Spinal cord (tissue), 10 donors: ENCODE results near the gene DCC. TPM values are rescaled to one million over a fixed set of nuclear protein-coding genes. Genes with fewer than 3 reads are reported as not detected.

Experiments used
- DNase-seq, 6 donors: peaks; one replicate each; pipeline versions ENCODE4 v3.0.0 to v3.0.0-alpha.2; 2013 to 2015; ENCODE audit warnings: low spot score in 6 of 6, low read depth in 4 of 6
- H3K27ac ChIP-seq: one replicate; pipeline ENCODE4 v1.5.1; 2013; ENCODE audit warnings: low read depth, low read length, control low read depth
- H3K27me3 ChIP-seq: one replicate; pipeline ENCODE4 v1.6.1; 2013; ENCODE audit warnings: low read length; ENCODE audit not compliant: control insufficient read depth, insufficient read depth
- H3K36me3 ChIP-seq: one replicate; pipeline ENCODE4 v1.6.1; 2013; ENCODE audit warnings: low read length; ENCODE audit not compliant: control insufficient read depth, insufficient read depth
- H3K4me1 ChIP-seq: one replicate; pipeline ENCODE4 v1.6.1; 2013; ENCODE audit warnings: low read length; ENCODE audit not compliant: control insufficient read depth, insufficient read depth
- H3K4me3 ChIP-seq: one replicate; pipeline ENCODE4 v1.5.1; 2013; ENCODE audit warnings: low read depth, low read length, control low read depth
- H3K9me3 ChIP-seq: one replicate; pipeline ENCODE4 v1.6.1; 2013; ENCODE audit warnings: low read length; ENCODE audit not compliant: control insufficient read depth, insufficient read depth
- WGBS: methylation state at CpG from one replicate; pipeline ENCODE4 v1.1.5; 2013; ENCODE audit warnings: missing lambda C conversion rate; ENCODE audit not compliant: insufficient coverage; 5-methylcytosine and 5-hydroxymethylcytosine counted together
- polyA plus RNA-seq, 2 donors: library from polyadenylated mRNA; unstranded; fragments of 120-200 nt; gene quantifications; one replicate each; pipeline ENCODE4 v1.2.1, GENCODE V29; 2013; ENCODE audit not compliant: insufficient read length in 2 of 2
- total RNA-seq, 2 donors: library from RNA; depleted of rRNA in 1 of 2; stranded (reverse); fragments of 120-200 nt in 1 of 2; fragments of >200 nt in 1 of 2; gene quantifications; one replicate each; pipeline versions ENCODE4 v1.2.3 to v1.2.4, GENCODE V29; 2013 to 2014
- donor health status: healthy.

DCC gene
- total and polyA plus RNA-seq, 4 donors, result 13.8 to 27.3 (median 17.2) TPM

DNA sequence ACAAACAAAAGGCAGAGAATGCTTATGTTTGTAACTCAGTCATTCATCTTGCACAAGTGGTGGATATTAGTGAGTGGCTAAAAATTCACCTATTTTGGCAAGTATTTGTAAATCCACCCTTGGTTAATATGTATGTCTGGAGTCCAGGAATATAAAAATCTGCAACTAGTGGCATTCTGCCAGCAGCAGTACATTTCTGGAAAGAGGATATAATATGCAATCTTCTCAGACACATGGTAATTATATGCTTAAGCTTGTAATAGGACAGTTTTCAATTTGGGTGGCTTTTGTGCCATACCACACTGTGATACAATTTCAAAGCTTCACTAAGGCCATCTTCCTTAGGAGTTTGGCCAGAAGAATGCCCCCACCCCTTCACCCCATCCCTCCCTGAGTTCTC lies 1191.2 kb downstream of the DCC start:
- peak in 2 of 6 donors; percentile 14 to 36 for DNase-seq
- no peaks in the 10 kb centered on the region for H3K9me3 ChIP-seq
- H3K36me3 ChIP-seq, result no peaks in the 10 kb centered on the region
- H3K27ac ChIP-seq, result no peak overlapping the region
- no peak overlapping the region for H3K4me3 ChIP-seq
- no peaks in the 10 kb centered on the region for H3K4me1 ChIP-seq
- no peaks in the 10 kb centered on the region for H3K27me3 ChIP-seq

DNA sequence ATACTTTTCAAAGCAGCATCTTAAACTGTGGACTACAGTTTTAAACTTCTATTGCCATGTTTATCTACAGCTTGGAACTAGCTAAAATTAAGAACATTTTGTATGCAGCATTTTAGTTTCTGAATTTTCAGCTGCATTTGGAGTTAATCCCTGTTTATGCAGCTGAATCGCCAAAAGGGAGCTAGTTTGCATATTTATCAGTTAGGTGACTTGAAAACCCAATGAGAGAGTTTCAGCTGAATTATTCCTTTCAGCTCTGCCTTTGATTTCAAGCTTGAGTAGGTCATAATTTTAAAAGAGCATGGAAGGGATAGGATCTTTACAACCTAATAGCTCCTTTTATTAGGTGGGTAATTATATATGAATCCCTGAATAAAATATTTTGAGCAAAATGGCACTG lies 1191.9 kb downstream of the DCC start:
- no peak overlapping the region for H3K27ac ChIP-seq
- WGBS, result no CpG with 5 or more reads among the region's 1 CpG

DNA sequence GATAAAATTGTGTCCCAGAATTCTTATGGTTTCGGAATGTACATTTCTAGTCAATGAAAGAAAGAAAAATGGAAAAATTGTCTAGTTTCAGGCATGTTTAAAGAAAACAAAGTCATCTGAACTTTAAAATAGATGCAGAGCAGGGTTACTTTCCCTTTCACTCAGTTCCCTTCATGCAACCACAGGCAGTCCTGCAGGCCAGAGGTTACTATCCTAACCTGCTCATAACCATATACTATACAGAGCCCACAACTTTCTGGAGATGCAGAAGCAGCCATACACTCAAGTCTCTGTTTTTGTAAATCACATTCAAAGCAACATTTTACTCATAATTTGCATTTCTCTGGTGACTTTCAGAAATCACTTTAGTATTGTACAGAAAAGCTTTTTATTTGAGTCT lies 1194.2 kb downstream of the DCC start:
- Histone ChIP-seq H3K4me1 (no peaks in the 10 kb centered on the region), H3K9me3 (no peaks in the 10 kb centered on the region), H3K27me3 (no peaks in the 10 kb centered on the region), H3K27ac (no peak overlapping the region), H3K4me3 (no peak overlapping the region), H3K36me3 (no peaks in the 10 kb centered on the region)
- DNase-seq, result no peak
- no CpG with 5 or more reads among the region's 1 CpG for WGBS

More for the DNA sequence above, 1191.9 kb downstream of the DCC start:
- DNase-seq, result peak in 2 of 6 donors; percentile 17 to 32
- no peaks in the 10 kb centered on the region for H3K4me1 ChIP-seq
- H3K36me3 ChIP-seq, result no peaks in the 10 kb centered on the region
- H3K4me3 ChIP-seq, result no peak overlapping the region
- no peaks in the 10 kb centered on the region for H3K9me3 ChIP-seq
- no peaks in the 10 kb centered on the region for H3K27me3 ChIP-seq

- DNase-seq, result peak in 1 of 6 donors; percentile 30
- Histone ChIP-seq H3K36me3 (no peaks in the 10 kb centered on the region), H3K27ac (no peak overlapping the region), H3K4me3 (no peak overlapping the region), H3K4me1 (no peaks in the 10 kb centered on the region), H3K9me3 (no peaks in the 10 kb centered on the region), H3K27me3 (no peaks in the 10 kb centered on the region)
- WGBS, result no CpG with 5 or more reads among the region's 3 CpGs
Observed at GRCh38 chr18:53534695-53535094, 1194.7 kb downstream of the DCC start.

DNA sequence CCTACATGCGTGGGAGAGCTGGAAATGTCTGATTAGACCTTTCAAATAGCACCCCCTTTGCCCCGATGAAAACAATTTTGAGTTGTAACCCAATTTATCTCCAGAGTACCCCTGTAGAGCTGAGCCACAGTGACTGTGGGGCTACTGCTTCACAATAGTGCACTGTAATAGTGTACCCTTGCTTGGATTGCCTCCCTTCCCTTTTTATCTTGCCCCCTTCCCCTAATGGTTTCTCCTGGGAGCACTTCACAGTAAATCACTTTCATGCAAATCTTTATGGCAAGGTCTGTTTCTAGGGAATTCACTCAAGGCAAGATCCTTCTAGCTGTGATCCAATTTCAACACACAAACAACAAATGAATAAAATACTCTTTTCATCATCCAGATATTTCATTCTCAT lies 1196.9 kb downstream of the DCC start:
- Histone ChIP-seq H3K27me3 (no peaks in the 10 kb centered on the region), H3K9me3 (no peaks in the 10 kb centered on the region), H3K36me3 (no peaks in the 10 kb centered on the region), H3K4me3 (no peak overlapping the region), H3K4me1 (no peaks in the 10 kb centered on the region), H3K27ac (no peak overlapping the region)
- DNase-seq, result no peak
- 73% methylated on average over 2 of the region's 2 CpGs for WGBS

DNA sequence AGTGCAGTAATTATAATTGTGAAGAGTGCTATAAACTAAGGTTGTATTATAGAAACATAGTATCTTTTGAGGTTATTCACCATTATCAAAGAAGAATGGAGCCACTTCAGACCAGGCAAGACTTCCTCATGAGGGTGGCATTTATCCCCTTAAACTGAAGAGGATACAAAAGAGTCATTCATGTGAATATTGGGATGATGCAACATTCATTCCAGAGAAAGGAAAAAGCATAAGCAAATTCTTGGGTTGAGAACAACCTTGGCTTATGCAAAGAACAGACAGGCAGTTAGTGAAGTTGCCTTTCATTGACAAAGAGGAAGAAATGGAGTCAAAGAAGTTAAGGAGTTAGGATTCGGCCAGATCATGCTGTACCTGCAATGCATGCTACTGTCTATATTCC lies 1201.9 kb downstream of the DCC start:
- no peak overlapping the region for H3K4me3 ChIP-seq
- no peak overlapping the region for H3K27ac ChIP-seq
- H3K9me3 ChIP-seq, result no peaks in the 10 kb centered on the region
- no peaks in the 10 kb centered on the region for H3K4me1 ChIP-seq
- WGBS, result no CpG with 5 or more reads among the region's 1 CpG
- DNase-seq, result no peak
- H3K36me3 ChIP-seq, result no peaks in the 10 kb centered on the region
- H3K27me3 ChIP-seq, result no peaks in the 10 kb centered on the region

DNA sequence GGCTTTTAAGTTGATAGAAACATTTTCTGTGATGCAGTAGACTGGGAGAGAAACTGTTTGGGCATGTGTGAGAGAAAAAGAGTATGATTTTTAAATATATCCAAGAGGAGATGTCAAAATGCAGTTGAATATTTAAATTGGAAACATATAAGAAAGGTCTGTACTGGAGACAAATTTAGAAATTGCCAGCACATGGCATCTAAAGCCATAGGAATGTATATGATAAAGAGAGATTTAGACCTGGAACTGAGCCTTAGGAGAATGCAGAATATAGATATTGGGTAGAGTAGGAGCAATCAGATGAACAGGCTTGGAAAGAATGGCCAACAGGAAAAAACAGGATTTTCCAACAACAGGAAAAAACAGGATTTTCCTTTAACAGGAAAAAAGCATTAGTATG lies 1203.7 kb downstream of the DCC start:
- no peak overlapping the region for H3K4me3 ChIP-seq
- no peak overlapping the region for H3K27ac ChIP-seq
- DNase-seq, result peak in 1 of 6 donors; percentile 54
- no peaks in the 10 kb centered on the region for H3K27me3 ChIP-seq
- H3K4me1 ChIP-seq, result no peaks in the 10 kb centered on the region
- H3K9me3 ChIP-seq, result no peaks in the 10 kb centered on the region
- H3K36me3 ChIP-seq, result no peaks in the 10 kb centered on the region

- no peaks in the 10 kb centered on the region for H3K27me3 ChIP-seq
- no peak overlapping the region for H3K27ac ChIP-seq
- no peaks in the 10 kb centered on the region for H3K36me3 ChIP-seq
- H3K9me3 ChIP-seq, result no peaks in the 10 kb centered on the region
- H3K4me3 ChIP-seq, result no peak overlapping the region
- 50% methylated on average over 2 of the region's 3 CpGs for WGBS
- DNase-seq, result no peak
- no peaks in the 10 kb centered on the region for H3K4me1 ChIP-seq
Observed at GRCh38 chr18:53544917-53545316, 1204.9 kb downstream of the DCC start.

- WGBS, result 33% methylated on average over 6 of the region's 8 CpGs
Observed at GRCh38 chr18:53551868-53552426, 1212.0 kb downstream of the DCC start.

GRCh38 chr18:53553030-53553429 lies 1213.0 kb downstream of the DCC start:
- DNase-seq, result no peak
- H3K27me3 ChIP-seq, result no peaks in the 10 kb centered on the region
- H3K9me3 ChIP-seq, result peaks cover 2% of the 10 kb centered on the region
- H3K4me1 ChIP-seq, result no peaks in the 10 kb centered on the region
- no CpG with 5 or more reads among the region's 2 CpGs for WGBS
- H3K4me3 ChIP-seq, result no peak overlapping the region
- no peak overlapping the region for H3K27ac ChIP-seq
- no peaks in the 10 kb centered on the region for H3K36me3 ChIP-seq

More at GRCh38 chr18:53551868-53552426, 1212.0 kb downstream of the DCC start:
- Histone ChIP-seq H3K27ac (no peak overlapping the region), H3K4me1 (no peaks in the 10 kb centered on the region), H3K36me3 (no peaks in the 10 kb centered on the region), H3K4me3 (no peak overlapping the region), H3K9me3 (peaks cover 2% of the 10 kb centered on the region), H3K27me3 (no peaks in the 10 kb centered on the region)
- DNase-seq, result peak in 4 of 6 donors; percentile 22 to 76 (median 43)
